H1 (cell line): ENCODE results near the gene RASGRP3. TPM values are rescaled to one million over a fixed set of nuclear protein-coding genes. Genes with fewer than 3 reads are reported as not detected.

Source experiments
- BACH1 ChIP-seq: IDR thresholded peaks from 2 replicates; pipeline ENCODE4 v1.6.1; 2012; ENCODE audit warnings: low read length, improper control_type of control experiment
- CTCF ChIP-seq, 3 experiments: IDR thresholded peaks; 1 replicate in 2 of 3; 2 replicates in 1 of 3; pipeline versions ENCODE4 v1.5.1 to v1.6.1; 2011; ENCODE audit warnings: low read length in 3 of 3, mild to moderate bottlenecking in 3 of 3, inconsistent platforms in 2 of 3, low read depth in 1 of 3, moderate library complexity in 1 of 3; ENCODE audit not compliant: insufficient read depth in 1 of 3; ENCODE audit errors: control extremely low read depth in 1 of 3
- E2F6 ChIP-seq: IDR thresholded peaks from 2 replicates; pipeline ENCODE4 v1.6.1; 2012; ENCODE audit warnings: inconsistent platforms
- GTF2F1 ChIP-seq: IDR thresholded peaks from 2 replicates; pipeline ENCODE4 v1.6.1; 2012; ENCODE audit warnings: low read depth, low read length, improper control_type of control experiment, borderline replicate concordance
- KDM5A ChIP-seq: fragments of 200-600 bp; IDR thresholded peaks from 2 replicates; pipeline ENCODE4 v1.7.1; 2012; ENCODE audit warnings: mild to moderate bottlenecking, low read length, inconsistent platforms, mixed read lengths
- MAX ChIP-seq: IDR thresholded peaks from 2 replicates; pipeline ENCODE4 v1.6.1; 2012; ENCODE audit warnings: inconsistent platforms
- POLR2AphosphoS5 ChIP-seq: IDR thresholded peaks from 2 replicates; pipeline ENCODE4 v1.6.1; 2011; ENCODE audit warnings: low read depth, low read length
- RAD21 ChIP-seq, 2 experiments: IDR thresholded peaks in 1 of 2; conservative IDR thresholded peaks in 1 of 2; 2 replicates each; pipeline ENCODE4 v1.6.1; 2011; ENCODE audit warnings: low read depth in 2 of 2, low read length in 2 of 2, improper control_type of control experiment in 1 of 2, inconsistent platforms in 1 of 2, mild to moderate bottlenecking in 1 of 2, moderate library complexity in 1 of 2
- RBBP5 ChIP-seq: IDR thresholded peaks from 2 replicates; pipeline ENCODE4 v1.7.1; 2012; ENCODE audit warnings: low read depth, mild to moderate bottlenecking, inconsistent platforms, low read length, moderate library complexity, borderline replicate concordance
- SIN3A ChIP-seq, 2 experiments: IDR thresholded peaks in 1 of 2; conservative IDR thresholded peaks in 1 of 2; 2 replicates each; pipeline ENCODE4 v1.6.1; 2011 to 2012; ENCODE audit warnings: low read length in 2 of 2, improper control_type of control experiment in 1 of 2, low read depth in 1 of 2, mild to moderate bottlenecking in 1 of 2
- SRF ChIP-seq: IDR thresholded peaks from 2 replicates; pipeline ENCODE4 v1.6.1; 2011; ENCODE audit warnings: mild to moderate bottlenecking, low read depth, low read length, moderate library complexity
- TAF1 ChIP-seq: IDR thresholded peaks from 2 replicates; pipeline ENCODE4 v1.6.1; 2011; ENCODE audit warnings: mild to moderate bottlenecking, low read depth, low read length
- TBP ChIP-seq: IDR thresholded peaks from 2 replicates; pipeline ENCODE4 v1.6.1; 2011; ENCODE audit warnings: low read depth, low read length, improper control_type of control experiment
- polyA plus RNA-seq, 7 experiments: library from polyadenylated mRNA; depleted of rRNA in 3 of 7; stranded (reverse) in 5 of 7; unstranded in 2 of 7; fragments of >200 nt in 5 of 7; fragments of 200-250 nt in 2 of 7; gene quantifications; 1 replicate in 5 of 7; 2 replicates in 1 of 7; 4 replicates in 1 of 7; pipeline versions ENCODE4 v1.2.1 to v1.2.3, GENCODE V29; 2011 to 2013; ENCODE audit warnings: missing spikeins in 2 of 7, mixed read lengths in 2 of 7
- total RNA-seq: library from RNA; stranded (reverse); fragmentation: NEBNext Ultra II Directional; extraction: Animal tissue kit (Norgen Biotek cat#: 25700); gene quantifications from 2 replicates; pipeline ENCODE4 v1.2.1, GENCODE V29; 2021

RASGRP3 gene
- total and polyA plus RNA-seq, 2 of the 8 experiments (the other 6 are each of a cell fraction or from before 2014, with no cell fraction given), result 0.06 TPM; not detected in 1

GRCh38 chr2:33475224-33476130 is 972 bp upstream of the RASGRP3 start (continued):
- no peak for TF ChIP-seq RBBP5
- 0 out of 2 replicates have a peak, but pooled peaks have one; percentile 16 for TF ChIP-seq TBP
- TF ChIP-seq TAF1, result no peak
- TF ChIP-seq E2F6, result no peak
- TF ChIP-seq POLR2AphosphoS5, result no peak
- TF ChIP-seq SIN3A (conservative IDR thresholded peaks at IDR 0.05 in 1 of 2, IDR thresholded peaks at IDR 0.05 in 1 of 2; ENCODE audit: low read depth in 1 of 2, low read length in 2 of 2), result no peak
- TF ChIP-seq SRF, result no peak
- TF ChIP-seq CTCF (IDR thresholded peaks at IDR 0.05; ENCODE audit: control extremely low read depth in 1 of 3, insufficient read depth in 1 of 3, low read depth in 1 of 3, low read length in 3 of 3), result peak; percentile 57 to 94 (median 89); a peak in 3 of 4 replicates
- TF ChIP-seq MAX, result peak; percentile 27; the same call in 1 of the 2 replicates
- no peak for TF ChIP-seq GTF2F1
- peak; percentile 50 to 67 for TF ChIP-seq RAD21 (IDR thresholded peaks at IDR 0.05 in 1 of 2, conservative IDR thresholded peaks at IDR 0.05 in 1 of 2; ENCODE audit: low read depth in 2 of 2, low read length in 2 of 2)
- TF ChIP-seq KDM5A, result no peak
- 0 out of 2 replicates have a peak, but pooled peaks have one; percentile 7 for TF ChIP-seq BACH1
- TF ChIP-seq, all 59 proteins: peak for 5
